Measurements from ENCODE around the gene PDCD10.

DNA sequence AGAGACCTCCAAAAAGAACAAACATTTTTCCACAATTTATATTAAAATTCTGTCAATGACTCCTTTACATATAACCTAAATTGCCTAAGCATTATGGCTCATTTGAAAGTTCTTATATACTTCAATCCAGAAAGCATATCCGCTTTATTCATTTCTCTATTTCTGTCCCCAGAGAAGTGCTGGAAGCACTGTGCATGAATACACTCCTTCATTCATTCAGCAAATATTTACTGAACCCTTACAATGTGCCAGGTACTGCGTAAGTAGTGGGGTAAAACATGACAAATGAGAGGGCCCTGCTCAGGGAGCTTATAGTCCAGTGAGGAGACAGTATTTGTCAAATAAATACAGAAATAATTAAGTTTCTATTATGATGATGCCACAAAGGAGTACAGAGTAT lies 3.3 kb downstream of the PDCD10 start:
- TF ChIP-seq RAD21 (IDR thresholded peaks at IDR 0.05; ENCODE audit: low read length) (no peak), CHD2 (IDR thresholded peaks at IDR 0.05; ENCODE audit: low read length, partially characterized antibody) (no peak), GABPA (IDR thresholded peaks at IDR 0.05; ENCODE audit: low read depth) (no peak), YY1 (IDR thresholded peaks at IDR 0.05; ENCODE audit: low read depth) (no peak), EP300 (IDR thresholded peaks at IDR 0.05; ENCODE audit: borderline replicate concordance in 1 of 2, low read depth in 1 of 2, low read length in 1 of 2) (no peak), POLR2AphosphoS5 (IDR thresholded peaks at IDR 0.05; ENCODE audit: low read depth, low read length) (no peak)
- TF ChIP-seq, protein P1, sequence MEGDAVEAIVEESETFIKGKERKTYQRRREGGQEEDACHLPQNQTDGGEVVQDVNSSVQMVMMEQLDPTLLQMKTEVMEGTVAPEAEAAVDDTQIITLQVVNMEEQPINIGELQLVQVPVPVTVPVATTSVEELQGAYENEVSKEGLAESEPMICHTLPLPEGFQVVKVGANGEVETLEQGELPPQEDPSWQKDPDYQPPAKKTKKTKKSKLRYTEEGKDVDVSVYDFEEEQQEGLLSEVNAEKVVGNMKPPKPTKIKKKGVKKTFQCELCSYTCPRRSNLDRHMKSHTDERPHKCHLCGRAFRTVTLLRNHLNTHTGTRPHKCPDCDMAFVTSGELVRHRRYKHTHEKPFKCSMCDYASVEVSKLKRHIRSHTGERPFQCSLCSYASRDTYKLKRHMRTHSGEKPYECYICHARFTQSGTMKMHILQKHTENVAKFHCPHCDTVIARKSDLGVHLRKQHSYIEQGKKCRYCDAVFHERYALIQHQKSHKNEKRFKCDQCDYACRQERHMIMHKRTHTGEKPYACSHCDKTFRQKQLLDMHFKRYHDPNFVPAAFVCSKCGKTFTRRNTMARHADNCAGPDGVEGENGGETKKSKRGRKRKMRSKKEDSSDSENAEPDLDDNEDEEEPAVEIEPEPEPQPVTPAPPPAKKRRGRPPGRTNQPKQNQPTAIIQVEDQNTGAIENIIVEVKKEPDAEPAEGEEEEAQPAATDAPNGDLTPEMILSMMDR (IDR thresholded peaks at IDR 0.05), result no peak
- TF ChIP-seq, protein P2, sequence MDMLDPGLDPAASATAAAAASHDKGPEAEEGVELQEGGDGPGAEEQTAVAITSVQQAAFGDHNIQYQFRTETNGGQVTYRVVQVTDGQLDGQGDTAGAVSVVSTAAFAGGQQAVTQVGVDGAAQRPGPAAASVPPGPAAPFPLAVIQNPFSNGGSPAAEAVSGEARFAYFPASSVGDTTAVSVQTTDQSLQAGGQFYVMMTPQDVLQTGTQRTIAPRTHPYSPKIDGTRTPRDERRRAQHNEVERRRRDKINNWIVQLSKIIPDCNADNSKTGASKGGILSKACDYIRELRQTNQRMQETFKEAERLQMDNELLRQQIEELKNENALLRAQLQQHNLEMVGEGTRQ (IDR thresholded peaks at IDR 0.05; ENCODE audit: borderline replicate concordance, low read depth, low read length), result no peak
